Measurements from ENCODE around the gene IVD. TPM values are rescaled to one million over a fixed set of nuclear protein-coding genes. Genes with fewer than 3 reads are reported as not detected.
A peak's percentile ranks its signal among the peaks of the same experiment; 100 is the strongest.

IVD gene
- total and polyA plus RNA-seq, 2 of the 8 experiments (the other 6 are each of a cell fraction or from before 2014, with no cell fraction given) = 55.2 to 78.8 TPM

DNA sequence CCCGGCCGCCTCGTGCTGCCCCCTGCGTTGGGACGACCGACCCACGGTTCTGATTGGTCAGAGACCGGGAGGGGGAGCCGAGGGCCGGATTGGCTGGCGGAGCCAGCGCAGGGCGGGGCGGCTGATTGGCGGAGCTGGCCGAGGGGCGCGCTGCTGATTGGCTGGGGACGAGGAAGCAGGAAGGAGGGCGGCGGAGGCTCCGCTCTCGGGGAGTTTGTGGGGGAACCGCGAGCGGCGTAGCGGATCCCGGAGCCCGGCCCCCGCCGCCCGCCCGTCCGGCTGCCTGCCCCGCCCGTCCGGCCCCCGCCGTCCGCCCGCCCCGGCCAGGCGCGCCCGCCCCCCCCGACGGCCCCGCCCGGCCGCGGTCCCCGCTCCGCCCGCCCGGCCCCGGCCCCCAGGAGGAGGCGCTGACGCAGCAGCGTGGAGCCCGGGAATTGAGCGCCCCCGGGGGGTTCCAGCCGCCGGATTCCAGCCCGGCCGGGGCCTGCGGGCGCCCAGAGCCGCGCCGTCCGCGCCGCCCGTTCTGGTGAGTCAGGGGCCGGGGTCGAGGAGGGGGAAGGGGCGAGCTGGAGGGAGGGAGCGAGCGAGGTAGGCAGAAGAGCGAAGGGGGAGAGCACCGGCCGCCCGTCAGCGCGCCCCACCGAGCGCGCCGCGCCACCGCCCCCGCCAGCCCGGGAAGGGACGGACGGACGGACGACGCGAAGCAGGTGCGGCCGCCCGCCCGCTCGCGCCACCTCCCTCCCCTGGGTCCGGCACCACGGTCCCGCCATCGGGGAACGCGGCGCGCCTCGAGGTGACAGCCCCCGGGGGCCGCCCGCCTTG, 35.4 kb downstream of the IVD start, which contains the start of gene BAHD1 (continued):
- TF ChIP-seq CHD7 (IDR thresholded peaks at IDR 0.05; ENCODE audit: insufficient replicate concordance, low read length) (no peak), E2F6 (IDR thresholded peaks at IDR 0.05) (peak; percentile 70), SP4 (IDR thresholded peaks at IDR 0.05; ENCODE audit: low read length) (no peak), ZNF274 (IDR thresholded peaks at IDR 0.05; ENCODE audit: borderline replicate concordance, extremely low read depth, low read length) (no peak), CTBP2 (IDR thresholded peaks at IDR 0.05; ENCODE audit: borderline replicate concordance, insufficient read depth, insufficient read length, low read length) (no peak), TEAD4 (IDR thresholded peaks at IDR 0.05; ENCODE audit: low read depth, low read length) (no peak), EP300 (IDR thresholded peaks at IDR 0.05; ENCODE audit: borderline replicate concordance in 1 of 2, low read depth in 2 of 2, low read length in 2 of 2) (no peak)
